ENCODE results near the gene INHBA. TPM values are rescaled to one million over a fixed set of nuclear protein-coding genes. Genes with fewer than 3 reads are reported as not detected.
A peak's percentile ranks its signal among the peaks of the same experiment; 100 is the strongest.

INHBA gene
- total RNA-seq, 1 experiment from 2014 or later: 20.2 TPM

GRCh38 chr7:41689815-41690214 lies 13.1 kb downstream of the INHBA start:
- H3K27ac ChIP-seq: no peak overlapping the region
- peaks cover 22% of the 10 kb centered on the region for H3K4me1 ChIP-seq (replicated peaks)
- no peaks in the 10 kb centered on the region for H3K9me3 ChIP-seq (replicated peaks)
- no peaks in the 10 kb centered on the region for H3K27me3 ChIP-seq (replicated peaks)
- peaks cover 86% of the 10 kb centered on the region for H3K36me3 ChIP-seq
- no peak for DNase-seq (ENCODE audit: low read depth in 1 of 2, low spot score in 2 of 2)
- H3K4me3 ChIP-seq: no peak overlapping the region

DNA sequence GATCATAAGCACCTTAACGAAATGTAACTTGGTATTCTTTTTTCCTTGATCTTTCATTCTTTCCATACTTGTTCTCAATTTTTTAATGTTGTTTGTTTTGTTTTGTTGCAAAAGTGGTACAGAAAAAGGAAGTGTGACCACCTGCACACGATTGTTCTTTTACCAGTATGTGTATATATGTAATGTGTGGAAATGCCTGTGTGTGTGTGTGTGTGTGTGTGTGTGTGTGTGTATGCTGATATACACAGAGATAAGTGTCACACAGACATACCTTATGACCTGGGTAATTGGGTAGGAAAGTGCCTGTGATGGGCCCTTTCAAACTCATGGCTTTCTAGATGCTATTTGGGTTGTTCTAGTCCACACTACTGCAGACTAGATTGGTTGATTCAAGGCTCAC lies 14.0 kb downstream of the INHBA start:
- H3K4me3 ChIP-seq: no peak overlapping the region
- DNase-seq (ENCODE audit: low read depth in 1 of 2, low spot score in 2 of 2): no peak
- H3K4me1 ChIP-seq (replicated peaks): peaks cover 18% of the 10 kb centered on the region
- H3K36me3 ChIP-seq: peaks cover 79% of the 10 kb centered on the region
- H3K27me3 ChIP-seq (replicated peaks): no peaks in the 10 kb centered on the region
- H3K27ac ChIP-seq: no peak overlapping the region
- no peaks in the 10 kb centered on the region for H3K9me3 ChIP-seq (replicated peaks)

DNA sequence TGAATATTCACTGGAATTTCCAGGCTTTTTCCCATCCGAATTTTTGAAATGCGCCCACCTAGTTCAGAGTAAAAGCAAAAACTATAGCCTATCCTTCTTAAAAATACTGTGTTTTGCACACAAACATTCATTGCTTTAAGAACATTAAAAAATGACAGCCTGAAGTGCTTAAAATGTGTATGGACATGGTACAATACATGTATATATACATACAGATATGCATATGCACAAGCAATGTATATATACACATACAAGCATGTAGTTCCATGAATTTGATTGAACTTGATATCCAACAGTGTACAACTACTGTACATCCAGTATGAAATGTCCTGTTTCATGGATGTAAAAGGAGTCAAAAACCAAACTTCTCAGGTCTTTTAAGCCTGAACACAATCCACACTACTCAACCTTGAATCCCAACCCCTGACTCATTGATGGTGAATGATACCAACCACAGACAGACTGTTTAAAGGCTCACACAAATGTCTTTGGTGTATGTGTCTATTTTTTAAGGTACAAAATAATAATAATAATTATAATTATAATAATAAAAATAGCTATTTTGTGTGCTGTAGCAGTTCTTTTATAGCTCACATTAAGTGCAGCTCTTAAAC lies 14.8 kb downstream of the INHBA start:
- Histone ChIP-seq H3K9me3 (replicated peaks) (no peaks in the 10 kb centered on the region), H3K27me3 (replicated peaks) (no peaks in the 10 kb centered on the region), H3K4me3 (no peak overlapping the region), H3K27ac (no peak overlapping the region), H3K4me1 (replicated peaks) (peaks cover 18% of the 10 kb centered on the region), H3K36me3 (peaks cover 72% of the 10 kb centered on the region)
- no peak for DNase-seq (ENCODE audit: low read depth in 1 of 2, low spot score in 2 of 2)

GRCh38 chr7:41685684-41686083 lies 17.2 kb downstream of the INHBA start:
- Histone ChIP-seq H3K27ac (peak overlapping the region; percentile 23; the same call in 1 of the 2 replicates), H3K4me1 (replicated peaks) (peaks cover 26% of the 10 kb centered on the region), H3K27me3 (replicated peaks) (no peaks in the 10 kb centered on the region), H3K4me3 (no peak overlapping the region), H3K36me3 (peaks cover 48% of the 10 kb centered on the region), H3K9me3 (replicated peaks) (no peaks in the 10 kb centered on the region)
- peak in 1 of 2 experiments; percentile 57 for DNase-seq (ENCODE audit: low read depth in 1 of 2, low spot score in 2 of 2)

GRCh38 chr7:41682422-41682821 lies 20.5 kb downstream of the INHBA start:
- no peak overlapping the region for H3K27ac ChIP-seq
- H3K36me3 ChIP-seq: peaks cover 20% of the 10 kb centered on the region
- no peak for DNase-seq (ENCODE audit: low read depth in 1 of 2, low spot score in 2 of 2)
- no peaks in the 10 kb centered on the region for H3K9me3 ChIP-seq (replicated peaks)
- H3K4me1 ChIP-seq (replicated peaks): peaks cover 29% of the 10 kb centered on the region
- H3K4me3 ChIP-seq: no peak overlapping the region
- H3K27me3 ChIP-seq (replicated peaks): no peaks in the 10 kb centered on the region

GRCh38 chr7:41679566-41679965 lies 23.3 kb downstream of the INHBA start:
- DNase-seq (ENCODE audit: low read depth in 1 of 2, low spot score in 2 of 2): no peak
- Histone ChIP-seq H3K9me3 (replicated peaks) (no peaks in the 10 kb centered on the region), H3K4me3 (no peak overlapping the region), H3K36me3 (peaks cover 3% of the 10 kb centered on the region; the same call in 1 of the 2 replicates), H3K4me1 (replicated peaks) (peaks cover 13% of the 10 kb centered on the region), H3K27ac (no peak overlapping the region), H3K27me3 (replicated peaks) (no peaks in the 10 kb centered on the region)

DNA sequence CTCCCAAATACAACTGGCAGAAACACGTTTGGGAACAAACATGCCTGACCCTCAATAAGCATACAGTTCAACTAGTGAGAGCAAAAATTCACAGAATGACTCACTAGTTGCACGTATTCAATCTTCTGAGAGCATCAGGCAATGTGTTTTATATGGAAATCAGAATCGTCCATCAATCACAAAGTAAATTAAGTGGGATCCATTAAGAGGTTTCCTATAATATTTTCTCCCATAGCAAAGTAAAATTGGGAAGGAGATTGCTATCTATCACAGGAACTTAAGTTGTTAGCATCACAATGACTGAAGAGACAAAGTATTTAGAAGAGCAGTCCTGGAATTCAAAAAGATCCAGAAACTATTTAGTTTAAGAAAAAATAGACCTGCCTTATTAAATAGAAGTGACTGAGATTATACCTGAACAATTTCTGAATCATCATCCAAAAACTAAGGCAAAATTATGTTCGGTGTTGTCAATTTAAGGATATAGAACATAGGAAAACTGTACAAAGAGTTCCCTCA lies 28.3 kb downstream of the INHBA start:
- no peak for DNase-seq (ENCODE audit: low read depth in 1 of 2, low spot score in 2 of 2)
- Histone ChIP-seq H3K4me3 (no peak overlapping the region), H3K4me1 (replicated peaks) (peaks cover 2% of the 10 kb centered on the region; the same call in 1 of the 2 replicates), H3K36me3 (no peaks in the 10 kb centered on the region), H3K27me3 (replicated peaks) (no peaks in the 10 kb centered on the region), H3K27ac (no peak overlapping the region), H3K9me3 (replicated peaks) (no peaks in the 10 kb centered on the region; the same call in 1 of the 2 replicates)

DNA sequence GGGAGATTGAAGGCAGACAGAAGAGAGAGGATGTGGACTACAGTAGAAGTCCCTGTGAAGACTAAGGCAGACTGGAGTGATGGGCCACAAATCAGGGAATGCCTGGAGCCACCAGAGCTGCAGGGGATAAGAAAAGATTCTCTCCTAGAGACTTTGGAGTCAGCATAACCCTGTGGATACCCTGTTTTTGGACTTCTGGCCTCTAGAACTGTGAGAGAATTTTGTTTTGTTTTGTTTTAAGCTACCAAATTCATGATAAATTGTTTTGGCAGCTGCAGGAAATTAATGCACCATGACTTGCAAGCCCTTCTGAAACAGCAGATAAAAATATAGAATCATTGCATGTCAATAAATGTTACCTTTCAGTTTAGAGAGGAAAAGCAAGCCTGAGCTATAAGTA lies 41.3 kb downstream of the INHBA start:
- Histone ChIP-seq H3K9me3 (replicated peaks) (no peaks in the 10 kb centered on the region), H3K27me3 (replicated peaks) (no peaks in the 10 kb centered on the region), H3K36me3 (no peaks in the 10 kb centered on the region), H3K27ac (no peak overlapping the region), H3K4me1 (replicated peaks) (no peaks in the 10 kb centered on the region), H3K4me3 (no peak overlapping the region)
- no peak for DNase-seq (ENCODE audit: low read depth in 1 of 2, low spot score in 2 of 2)

DNA sequence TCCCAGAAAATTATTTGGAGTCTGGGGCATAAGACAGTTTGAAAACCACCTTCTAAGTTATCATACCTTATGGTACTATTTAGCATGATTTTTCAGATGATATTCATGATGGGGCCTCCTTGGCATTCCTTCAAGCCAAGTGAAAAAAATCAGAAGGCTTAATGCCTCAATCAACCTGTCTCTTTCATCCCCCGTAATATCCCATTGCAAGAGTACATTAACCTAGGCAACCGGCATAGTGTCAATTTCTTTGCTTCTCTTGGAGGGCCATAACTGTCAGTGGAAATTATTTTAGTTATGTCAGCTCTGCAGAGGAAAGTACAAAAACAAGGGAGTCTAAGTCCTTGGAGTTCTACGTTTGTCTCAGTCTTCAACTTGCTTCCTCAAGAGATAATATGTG lies 43.4 kb downstream of the INHBA start:
- Histone ChIP-seq H3K27ac (no peak overlapping the region), H3K36me3 (no peaks in the 10 kb centered on the region), H3K4me1 (replicated peaks) (no peaks in the 10 kb centered on the region), H3K9me3 (replicated peaks) (no peaks in the 10 kb centered on the region), H3K4me3 (no peak overlapping the region), H3K27me3 (replicated peaks) (no peaks in the 10 kb centered on the region)
- no peak for DNase-seq (ENCODE audit: low read depth in 1 of 2, low spot score in 2 of 2)

DNA sequence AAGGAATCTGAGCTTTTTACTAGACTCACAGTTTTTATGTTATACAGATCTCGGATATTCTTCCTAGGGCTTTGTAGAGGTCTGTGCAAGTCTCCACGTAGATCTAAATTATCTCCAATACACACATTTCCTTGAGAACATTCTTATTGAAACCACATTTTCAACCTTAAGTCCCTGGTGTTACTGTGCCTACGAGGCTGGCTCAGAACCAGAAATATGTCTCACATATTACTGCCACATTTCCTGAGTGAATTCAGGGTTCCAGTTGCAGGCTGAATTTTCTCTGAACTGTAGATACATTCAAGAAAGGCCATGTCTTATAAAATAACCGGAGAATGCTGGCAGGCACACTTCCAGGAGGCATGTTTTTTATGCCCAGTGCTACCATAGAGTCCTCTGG lies 46.5 kb downstream of the INHBA start:
- DNase-seq (ENCODE audit: low read depth in 1 of 2, low spot score in 2 of 2): no peak
- H3K4me3 ChIP-seq: no peak overlapping the region
- no peaks in the 10 kb centered on the region for H3K4me1 ChIP-seq (replicated peaks)
- no peaks in the 10 kb centered on the region for H3K9me3 ChIP-seq (replicated peaks)
- H3K36me3 ChIP-seq: no peaks in the 10 kb centered on the region
- no peaks in the 10 kb centered on the region for H3K27me3 ChIP-seq (replicated peaks)
- no peak overlapping the region for H3K27ac ChIP-seq

GRCh38 chr7:41655426-41655825 lies 47.5 kb downstream of the INHBA start:
- H3K4me1 ChIP-seq (replicated peaks): no peaks in the 10 kb centered on the region

GRCh38 chr7:41652267-41652666 lies 50.6 kb downstream of the INHBA start:
- no peaks in the 10 kb centered on the region for H3K4me1 ChIP-seq (replicated peaks)
- no peaks in the 10 kb centered on the region for H3K9me3 ChIP-seq (replicated peaks)
- no peaks in the 10 kb centered on the region for H3K27me3 ChIP-seq (replicated peaks)
- H3K27ac ChIP-seq: no peak overlapping the region
- DNase-seq (ENCODE audit: low read depth in 1 of 2, low spot score in 2 of 2): no peak
- H3K36me3 ChIP-seq: no peaks in the 10 kb centered on the region
- H3K4me3 ChIP-seq: no peak overlapping the region

More at GRCh38 chr7:41655426-41655825, 47.5 kb downstream of the INHBA start:
- no peak overlapping the region for H3K27ac ChIP-seq
- no peak overlapping the region for H3K4me3 ChIP-seq
- no peaks in the 10 kb centered on the region for H3K36me3 ChIP-seq
- H3K27me3 ChIP-seq (replicated peaks): no peaks in the 10 kb centered on the region
- H3K9me3 ChIP-seq (replicated peaks): no peaks in the 10 kb centered on the region
- no peak for DNase-seq (ENCODE audit: low read depth in 1 of 2, low spot score in 2 of 2)

- no peaks in the 10 kb centered on the region for H3K4me1 ChIP-seq (replicated peaks)
- no peaks in the 10 kb centered on the region for H3K27me3 ChIP-seq (replicated peaks)
- no peak overlapping the region for H3K4me3 ChIP-seq
- H3K9me3 ChIP-seq (replicated peaks): no peaks in the 10 kb centered on the region
- no peaks in the 10 kb centered on the region for H3K36me3 ChIP-seq
- H3K27ac ChIP-seq: no peak overlapping the region
- no peak for DNase-seq (ENCODE audit: low read depth in 1 of 2, low spot score in 2 of 2)
These were observed 54.4 kb downstream of the INHBA start for GRCh38 chr7:41648501-41648900.

- Histone ChIP-seq H3K27ac (no peak overlapping the region), H3K27me3 (replicated peaks) (no peaks in the 10 kb centered on the region), H3K4me1 (replicated peaks) (no peaks in the 10 kb centered on the region)
These were observed 59.3 kb downstream of the INHBA start for GRCh38 chr7:41643616-41644015.

DNA sequence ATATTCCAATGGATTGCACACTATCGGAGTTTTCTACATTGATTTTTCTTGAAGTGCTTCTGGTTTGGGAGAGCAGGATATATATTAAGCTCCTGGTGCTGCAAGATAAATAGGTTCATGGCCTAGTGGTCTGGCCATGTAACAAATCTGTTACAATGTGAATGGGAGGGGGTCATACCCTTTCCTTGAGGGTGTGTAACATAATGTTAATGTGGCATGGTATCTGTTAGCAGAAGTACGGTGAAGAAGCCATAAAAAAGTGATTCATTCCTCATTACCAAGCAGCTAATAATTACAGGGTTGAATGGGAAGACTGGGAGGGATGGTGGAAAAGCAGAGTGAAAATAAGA lies 61.2 kb downstream of the INHBA start:
- no peaks in the 10 kb centered on the region for H3K9me3 ChIP-seq (replicated peaks)
- no peak overlapping the region for H3K27ac ChIP-seq
- no peak overlapping the region for H3K4me3 ChIP-seq
- H3K4me1 ChIP-seq (replicated peaks): no peaks in the 10 kb centered on the region
- no peaks in the 10 kb centered on the region for H3K36me3 ChIP-seq
- DNase-seq (ENCODE audit: low read depth in 1 of 2, low spot score in 2 of 2): no peak
- no peaks in the 10 kb centered on the region for H3K27me3 ChIP-seq (replicated peaks)

More at GRCh38 chr7:41643616-41644015, 59.3 kb downstream of the INHBA start:
- DNase-seq (ENCODE audit: low read depth in 1 of 2, low spot score in 2 of 2): no peak
- Histone ChIP-seq H3K36me3 (no peaks in the 10 kb centered on the region), H3K9me3 (replicated peaks) (no peaks in the 10 kb centered on the region), H3K4me3 (no peak overlapping the region)
